Measurements from ENCODE around the gene MRPL36. TPM values are rescaled to one million over a fixed set of nuclear protein-coding genes. Genes with fewer than 3 reads are reported as not detected.

MRPL36 gene
- total and polyA plus RNA-seq, 2 experiments from 2014 or later = 73.9 to 195 TPM

- no peak overlapping the region for H3K27ac ChIP-seq
- peak; percentile 77 to 85 for DNase-seq (ENCODE audit: low read depth in 1 of 2, low spot score in 1 of 2)
- no peaks in the 10 kb centered on the region for H3K4me1 ChIP-seq (ENCODE audit: low read depth)
- no peaks in the 10 kb centered on the region for H3K27me3 ChIP-seq
- no peaks in the 10 kb centered on the region for H3K9me3 ChIP-seq (ENCODE audit: low read depth)
- no peaks in the 10 kb centered on the region for H3K36me3 ChIP-seq
- TF ChIP-seq CTCF (IDR thresholded peaks at IDR 0.05; ENCODE audit: low read depth, low read length) = peak; percentile 97
- H3K4me3 ChIP-seq = no peak overlapping the region
Measured at GRCh38 chr5:1763548-1763911, 36.1 kb downstream of the MRPL36 start.

GRCh38 chr5:1762883-1763547 lies 36.6 kb downstream of the MRPL36 start:
- TF ChIP-seq CTCF (IDR thresholded peaks at IDR 0.05; ENCODE audit: low read depth, low read length) = no peak
- Histone ChIP-seq H3K9me3 (ENCODE audit: low read depth) (no peaks in the 10 kb centered on the region), H3K4me3 (no peak overlapping the region), H3K27ac (no peak overlapping the region), H3K36me3 (no peaks in the 10 kb centered on the region), H3K4me1 (ENCODE audit: low read depth) (no peaks in the 10 kb centered on the region), H3K27me3 (no peaks in the 10 kb centered on the region)
- DNase-seq (ENCODE audit: low read depth in 1 of 2, low spot score in 1 of 2) = no peak

GRCh38 chr5:1762121-1762882 lies 37.3 kb downstream of the MRPL36 start:
- Histone ChIP-seq H3K9me3 (ENCODE audit: low read depth) (no peaks in the 10 kb centered on the region), H3K27me3 (no peaks in the 10 kb centered on the region), H3K4me3 (no peak overlapping the region), H3K36me3 (no peaks in the 10 kb centered on the region), H3K27ac (no peak overlapping the region), H3K4me1 (ENCODE audit: low read depth) (no peaks in the 10 kb centered on the region)
- DNase-seq (ENCODE audit: low read depth in 1 of 2, low spot score in 1 of 2) = no peak
- TF ChIP-seq CTCF (IDR thresholded peaks at IDR 0.05; ENCODE audit: low read depth, low read length) = no peak

GRCh38 chr5:1761453-1761755 lies 38.2 kb downstream of the MRPL36 start:
- no peak overlapping the region for H3K4me3 ChIP-seq
- no peak for TF ChIP-seq CTCF (IDR thresholded peaks at IDR 0.05; ENCODE audit: low read depth, low read length)
- no peak overlapping the region for H3K27ac ChIP-seq
- no peaks in the 10 kb centered on the region for H3K4me1 ChIP-seq (ENCODE audit: low read depth)
- no peaks in the 10 kb centered on the region for H3K36me3 ChIP-seq
- H3K27me3 ChIP-seq = no peaks in the 10 kb centered on the region
- no peak for DNase-seq (ENCODE audit: low read depth in 1 of 2, low spot score in 1 of 2)
- H3K9me3 ChIP-seq (ENCODE audit: low read depth) = no peaks in the 10 kb centered on the region

GRCh38 chr5:1760656-1761452 lies 38.8 kb downstream of the MRPL36 start:
- TF ChIP-seq CTCF (IDR thresholded peaks at IDR 0.05; ENCODE audit: low read depth, low read length) = no peak
- DNase-seq (ENCODE audit: low read depth in 1 of 2, low spot score in 1 of 2) = no peak

More at GRCh38 chr5:1760656-1761452, 38.8 kb downstream of the MRPL36 start:
- Histone ChIP-seq H3K27ac (no peak overlapping the region), H3K4me3 (no peak overlapping the region), H3K9me3 (ENCODE audit: low read depth) (no peaks in the 10 kb centered on the region), H3K36me3 (no peaks in the 10 kb centered on the region), H3K4me1 (ENCODE audit: low read depth) (no peaks in the 10 kb centered on the region), H3K27me3 (no peaks in the 10 kb centered on the region)

Measured in cardiac muscle cell (in vitro differentiated cells and primary cell).